BJ (cell line): ENCODE results near the gene ALG12. TPM values are rescaled to one million over a fixed set of nuclear protein-coding genes. Genes with fewer than 3 reads are reported as not detected.

Experiments used
- CTCF ChIA-PET: fragments of 350-600 bp; formaldehyde crosslinking; extraction: SDS; loops from one replicate; lab custom pipeline; 2021; ENCODE audit warnings: antibody characterized with exemption, inconsistent platforms; lab: Yijun Ruan, JAX
- POLR2A ChIA-PET: fragments of 300-600 bp; sonication (Branson Sonifier 250); formaldehyde crosslinking; extraction: SDS; loops from one replicate; lab custom pipeline; 2021; ENCODE audit warnings: antibody characterized with exemption; lab: Charles Lee
- DNase-seq: peaks from one replicate; pipeline ENCODE4 v3.0.0-alpha.2; 2011; ENCODE audit warnings: low read depth
- H3K27me3 ChIP-seq: 2 replicates; pipeline ENCODE4 v1.6.0; 2011; ENCODE audit warnings: low read length; ENCODE audit not compliant: control insufficient read depth, insufficient read depth
- H3K36me3 ChIP-seq: 2 replicates; pipeline ENCODE4 v1.5.1; 2011; ENCODE audit warnings: low read length; ENCODE audit not compliant: control insufficient read depth, insufficient read depth
- H3K4me3 ChIP-seq: 2 replicates; pipeline ENCODE4 v1.5.1; 2011; ENCODE audit warnings: low read depth, mild to moderate bottlenecking, control low read depth, low read length
- CTCF ChIP-seq: IDR thresholded peaks from 2 replicates; pipeline ENCODE4 v1.5.1; 2011; ENCODE audit warnings: low read depth, mild to moderate bottlenecking, control low read depth, inconsistent platforms, low read length, moderate library complexity; ENCODE audit not compliant: insufficient read depth
- polyA plus RNA-seq: library from polyadenylated mRNA; depleted of rRNA; stranded (reverse); fragments of >200 nt; gene quantifications from 2 replicates; pipeline ENCODE4 v1.2.3, GENCODE V29; 2011

ALG12 gene
- polyA plus RNA-seq, 1 experiment: 7.9 TPM

- no peak for DNase-seq
- Histone ChIP-seq H3K36me3 (peaks cover 9% of the 10 kb centered on the region), H3K27me3 (no peaks in the 10 kb centered on the region), H3K4me3 (no peak overlapping the region)
- TF ChIP-seq CTCF: no peak
- CTCF ChIA-PET: no interaction called here
- POLR2A ChIA-PET: no interaction called here
These were observed 18.7 kb downstream of the ALG12 start for GRCh38 chr22:49899530-49899929.

DNA sequence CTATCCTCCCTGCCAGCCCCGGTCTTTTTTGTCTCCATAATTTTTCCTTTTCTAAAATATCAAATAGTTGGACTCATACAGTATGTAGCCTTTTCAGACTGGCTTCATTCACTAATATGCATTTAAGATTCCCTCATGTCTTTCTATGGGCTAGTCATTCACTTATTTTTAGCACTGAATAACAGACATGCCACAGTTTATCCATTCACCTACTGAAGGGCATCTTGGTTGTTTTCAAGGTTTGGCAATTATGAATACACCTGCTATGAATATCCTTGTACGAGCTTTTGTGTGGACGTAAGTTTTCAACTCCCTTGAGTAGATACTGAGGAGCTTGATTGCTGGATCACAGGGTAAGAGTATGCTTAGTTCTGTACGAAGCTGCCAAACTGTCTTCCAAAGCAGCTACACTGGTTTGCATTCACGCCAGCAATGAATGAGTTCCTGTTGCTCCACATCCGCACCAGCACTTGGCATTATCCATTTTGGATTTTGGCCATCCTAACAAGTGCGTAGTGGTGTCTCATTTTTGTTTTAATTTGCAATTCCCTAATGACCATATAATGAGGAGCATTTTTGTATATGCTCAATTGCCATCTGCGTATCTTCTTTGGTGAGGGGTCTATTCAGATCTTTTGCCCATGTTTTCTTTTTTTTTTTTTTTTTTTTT, 21.1 kb downstream of the ALG12 start:
- peaks cover 8% of the 10 kb centered on the region for H3K36me3 ChIP-seq
- H3K4me3 ChIP-seq: no peak overlapping the region
- no peak for TF ChIP-seq CTCF
- no peaks in the 10 kb centered on the region for H3K27me3 ChIP-seq
- DNase-seq: no peak
- CTCF ChIA-PET: no interaction called here
- POLR2A ChIA-PET: no interaction called here

GRCh38 chr22:49896201-49896600, 22.0 kb downstream of the ALG12 start:
- no peak for DNase-seq
- Histone ChIP-seq H3K4me3 (no peak overlapping the region), H3K27me3 (no peaks in the 10 kb centered on the region), H3K36me3 (peaks cover 9% of the 10 kb centered on the region)
- ChIA-PET POLR2A (no interaction called here), CTCF (no interaction called here)
- no peak for TF ChIP-seq CTCF

DNA sequence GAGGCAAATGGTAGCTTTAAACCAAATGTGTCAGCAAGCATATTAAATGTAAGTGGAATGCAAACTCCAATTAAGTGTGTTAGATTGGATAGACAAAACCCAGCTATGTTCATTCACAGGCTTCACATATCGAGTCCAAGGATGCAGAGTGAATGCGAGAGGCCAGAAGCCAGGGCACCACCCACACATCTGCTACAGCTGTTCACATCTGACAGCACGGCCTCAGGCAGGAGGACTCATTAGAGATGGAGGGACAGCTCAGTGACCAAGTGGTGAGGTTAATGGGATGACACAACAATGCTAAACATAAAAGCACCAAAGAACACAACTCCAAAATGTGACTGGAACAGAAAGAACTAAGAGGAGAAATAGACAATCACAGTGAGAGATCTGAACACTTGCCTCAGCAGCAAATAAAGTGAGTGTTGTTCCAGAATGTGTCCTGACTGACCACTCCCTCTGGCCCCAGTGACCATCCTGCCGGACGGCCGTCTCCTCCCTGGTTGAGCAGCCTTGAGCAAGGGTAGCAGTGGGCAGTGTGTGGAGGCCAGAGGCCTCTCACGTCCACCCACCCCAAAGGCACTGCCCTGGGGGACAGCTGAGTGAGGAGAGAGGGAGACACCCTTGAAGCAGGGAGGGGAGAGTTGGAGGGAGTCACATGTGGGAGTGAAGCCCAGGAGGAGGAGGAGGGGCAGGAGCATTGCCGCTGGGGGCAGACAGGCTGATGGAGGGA, 23.8 kb downstream of the ALG12 start:
- Histone ChIP-seq H3K4me3 (no peak overlapping the region), H3K27me3 (no peaks in the 10 kb centered on the region), H3K36me3 (peaks cover 7% of the 10 kb centered on the region)
- ChIA-PET CTCF (no interaction called here), POLR2A (no interaction called here)
- no peak for TF ChIP-seq CTCF
- no peak for DNase-seq

DNA sequence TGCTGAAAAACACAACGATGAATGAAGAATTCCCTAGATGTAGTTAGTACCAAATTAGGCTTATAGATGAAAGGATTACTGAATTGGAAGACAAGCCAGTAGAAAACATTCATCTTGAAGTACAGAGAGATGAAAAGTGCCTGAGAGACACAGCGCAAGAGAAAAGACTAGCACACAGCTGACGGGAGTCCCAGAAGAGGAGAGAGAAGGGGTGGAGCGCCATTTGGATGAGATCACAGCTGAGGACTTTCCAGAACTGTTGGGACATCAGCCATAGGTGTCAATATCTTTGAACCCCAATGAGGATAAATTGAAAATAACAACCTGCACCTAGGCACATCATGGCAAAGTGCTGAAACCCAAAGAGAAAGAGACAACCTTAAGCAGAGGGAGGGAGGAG, 25.2 kb downstream of the ALG12 start:
- POLR2A ChIA-PET: no interaction called here
- no peak for DNase-seq

More for the DNA sequence above, 25.2 kb downstream of the ALG12 start:
- Histone ChIP-seq H3K4me3 (no peak overlapping the region), H3K27me3 (no peaks in the 10 kb centered on the region), H3K36me3 (peaks cover 7% of the 10 kb centered on the region)
- TF ChIP-seq CTCF: no peak
- CTCF ChIA-PET: no interaction called here
